ENCODE results near the gene DNAAF8.

DNAAF8 gene

DNA sequence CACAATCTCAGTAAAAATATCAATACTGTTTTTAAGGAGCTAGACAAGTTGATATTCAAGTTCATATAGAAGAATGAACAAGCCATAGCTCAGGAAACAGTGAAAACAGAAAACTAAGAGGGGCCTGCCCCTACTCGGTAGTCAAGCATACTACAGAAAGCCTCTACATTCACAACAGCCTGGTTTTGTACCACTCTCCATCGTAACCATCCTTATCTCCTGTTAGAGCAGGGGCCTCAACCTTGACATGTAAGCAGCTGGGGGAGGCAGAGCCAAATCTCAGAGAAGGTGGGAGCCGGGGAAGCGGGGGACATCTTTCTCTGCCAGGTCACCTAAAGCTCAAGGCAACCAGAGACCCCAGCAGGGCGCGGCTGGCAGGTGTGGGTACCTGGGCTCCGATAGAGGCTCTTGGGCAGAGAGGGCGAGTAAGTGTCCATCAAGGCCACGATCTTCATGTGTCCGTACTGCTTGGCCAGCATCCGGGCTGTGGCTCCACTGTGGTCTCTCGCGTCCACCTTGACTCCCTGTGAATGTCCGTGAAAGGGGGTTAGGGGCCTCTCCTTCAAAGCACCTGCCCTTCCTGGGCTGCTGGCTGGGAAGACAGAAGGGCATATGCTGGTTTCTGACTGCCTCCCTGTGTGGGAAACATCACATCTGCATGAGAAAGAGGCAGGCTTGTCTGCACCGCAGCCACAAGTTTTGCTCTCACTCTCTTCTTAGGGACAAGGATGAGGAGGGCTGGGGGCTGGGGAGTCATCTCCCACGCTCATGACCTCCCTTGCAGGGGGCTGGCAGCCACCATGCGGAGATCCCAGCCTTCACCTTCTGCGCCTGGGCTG is 20.5 kb upstream of the DNAAF8 start:
- H3K9ac ChIP-seq (ENCODE audit: low read depth, low read length) = no peak overlapping the region
- no peak overlapping the region for H3K4me3 ChIP-seq (ENCODE audit: low read depth in 1 of 2, low read length in 2 of 2)
- no peak for ATAC-seq (ENCODE audit: insufficient read depth, low read depth)
- no peak overlapping the region for H3K4me2 ChIP-seq (ENCODE audit: insufficient read depth, low read length)
- no peaks in the 10 kb centered on the region for H3K4me1 ChIP-seq (ENCODE audit: insufficient read depth, low read length)
- TF ChIP-seq CTCF (IDR thresholded peaks at IDR 0.05; ENCODE audit: borderline replicate concordance, extremely low read depth, low read length, poor library complexity, severe bottlenecking) = no peak
- TF ChIP-seq EZH2 (IDR thresholded peaks at IDR 0.05; ENCODE audit: borderline replicate concordance, low read depth, low read length, severe bottlenecking) = no peak
- H3K79me2 ChIP-seq (ENCODE audit: insufficient read depth, low read length) = no peaks in the 10 kb centered on the region
- no peaks in the 10 kb centered on the region for H3K27me3 ChIP-seq (ENCODE audit: insufficient read depth, low read length, poor library complexity)
- H2AFZ ChIP-seq (ENCODE audit: low read depth, low read length) = no peak overlapping the region
- no peaks in the 10 kb centered on the region for H4K20me1 ChIP-seq (ENCODE audit: insufficient read depth, low read length)
- no peak for DNase-seq
- no peaks in the 10 kb centered on the region for H3K9me3 ChIP-seq (ENCODE audit: insufficient read depth, low read length, severe bottlenecking)
- peaks cover 35% of the 10 kb centered on the region for H3K36me3 ChIP-seq (ENCODE audit: insufficient read depth, low read length)
- H3K27ac ChIP-seq (ENCODE audit: low read length) = no peak overlapping the region

DNA sequence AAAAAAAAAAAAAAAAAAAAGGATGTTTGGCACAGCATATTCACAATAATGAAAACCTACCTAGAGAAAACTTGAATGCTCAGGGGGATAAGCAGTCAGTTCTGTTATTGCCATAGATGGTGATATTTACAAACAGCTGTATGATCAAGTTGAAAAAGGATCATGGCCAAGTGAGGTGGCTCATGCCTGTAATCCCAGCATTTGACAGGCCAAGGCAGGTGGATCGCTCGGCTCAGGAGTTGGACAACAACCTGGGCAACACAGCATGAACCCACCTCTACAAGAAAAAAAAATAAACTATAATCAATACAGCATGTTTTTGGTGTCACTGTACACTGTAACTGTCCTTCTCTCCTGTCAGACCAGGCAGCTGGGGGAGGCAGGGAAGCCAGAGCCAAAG is 19.3 kb upstream of the DNAAF8 start:
- no peak overlapping the region for H3K27ac ChIP-seq (ENCODE audit: low read length)
- no peak overlapping the region for H2AFZ ChIP-seq (ENCODE audit: low read depth, low read length)
- H3K79me2 ChIP-seq (ENCODE audit: insufficient read depth, low read length) = no peaks in the 10 kb centered on the region
- no peak overlapping the region for H3K4me3 ChIP-seq (ENCODE audit: low read depth in 1 of 2, low read length in 2 of 2)
- no peaks in the 10 kb centered on the region for H4K20me1 ChIP-seq (ENCODE audit: insufficient read depth, low read length)
- DNase-seq (no peak), ATAC-seq (ENCODE audit: insufficient read depth, low read depth) (no peak)
- peaks cover 29% of the 10 kb centered on the region for H3K36me3 ChIP-seq (ENCODE audit: insufficient read depth, low read length)
- TF ChIP-seq EZH2 (IDR thresholded peaks at IDR 0.05; ENCODE audit: borderline replicate concordance, low read depth, low read length, severe bottlenecking) = no peak
- no peak for TF ChIP-seq CTCF (IDR thresholded peaks at IDR 0.05; ENCODE audit: borderline replicate concordance, extremely low read depth, low read length, poor library complexity, severe bottlenecking)
- no peaks in the 10 kb centered on the region for H3K4me1 ChIP-seq (ENCODE audit: insufficient read depth, low read length)
- no peaks in the 10 kb centered on the region for H3K27me3 ChIP-seq (ENCODE audit: insufficient read depth, low read length, poor library complexity)
- H3K4me2 ChIP-seq (ENCODE audit: insufficient read depth, low read length) = no peak overlapping the region
- no peak overlapping the region for H3K9ac ChIP-seq (ENCODE audit: low read depth, low read length)
- H3K9me3 ChIP-seq (ENCODE audit: insufficient read depth, low read length, severe bottlenecking) = no peaks in the 10 kb centered on the region

- Histone ChIP-seq H3K27me3 (ENCODE audit: insufficient read depth, low read length, poor library complexity) (no peaks in the 10 kb centered on the region), H3K36me3 (ENCODE audit: insufficient read depth, low read length) (peaks cover 20% of the 10 kb centered on the region), H3K4me1 (ENCODE audit: insufficient read depth, low read length) (no peaks in the 10 kb centered on the region), H2AFZ (ENCODE audit: low read depth, low read length) (no peak overlapping the region), H3K9ac (ENCODE audit: low read depth, low read length) (no peak overlapping the region), H3K27ac (ENCODE audit: low read length) (no peak overlapping the region), H3K9me3 (ENCODE audit: insufficient read depth, low read length, severe bottlenecking) (no peaks in the 10 kb centered on the region), H4K20me1 (ENCODE audit: insufficient read depth, low read length) (no peaks in the 10 kb centered on the region), H3K4me3 (ENCODE audit: low read depth in 1 of 2, low read length in 2 of 2) (no peak overlapping the region), H3K4me2 (ENCODE audit: insufficient read depth, low read length) (no peak overlapping the region), H3K79me2 (ENCODE audit: insufficient read depth, low read length) (no peaks in the 10 kb centered on the region)
- DNase-seq (no peak), ATAC-seq (ENCODE audit: insufficient read depth, low read depth) (no peak)
- TF ChIP-seq EZH2 (IDR thresholded peaks at IDR 0.05; ENCODE audit: borderline replicate concordance, low read depth, low read length, severe bottlenecking) = no peak
Measured at GRCh38 chr16:4718466-4718865, 15.9 kb upstream of the DNAAF8 start.

DNA sequence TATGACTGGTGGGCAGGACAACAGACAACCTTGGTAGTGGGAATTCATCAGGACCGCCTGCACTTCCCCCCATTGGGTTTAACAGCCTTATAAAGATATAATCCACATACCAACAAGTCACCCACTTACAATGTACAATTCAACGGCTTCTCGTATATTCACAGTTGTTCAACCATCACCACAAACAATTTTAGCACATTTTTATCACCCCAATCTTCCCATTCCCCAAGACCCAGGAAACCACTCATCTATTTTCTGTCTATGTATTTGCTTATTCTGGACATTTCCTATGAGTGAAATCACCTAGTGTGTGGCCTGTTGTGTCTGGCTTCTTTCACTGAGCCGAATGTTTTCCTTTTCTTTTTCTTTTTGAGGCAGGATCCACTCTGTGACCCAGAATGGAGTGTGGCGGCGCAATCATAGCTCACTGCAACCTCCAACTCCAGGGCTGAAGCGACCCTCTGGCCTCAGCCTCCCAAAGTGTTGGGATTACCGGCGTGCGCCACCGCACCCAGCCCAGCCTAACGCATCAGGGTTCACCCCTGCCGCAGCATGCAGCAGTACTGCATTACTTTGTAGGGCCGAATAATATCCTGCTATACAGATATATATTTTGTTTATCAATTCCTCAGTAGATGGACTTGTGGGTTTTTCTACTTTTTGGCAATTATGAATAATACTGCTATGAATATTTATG is 11.1 kb upstream of the DNAAF8 start:
- DNase-seq (no peak), ATAC-seq (ENCODE audit: insufficient read depth, low read depth) (no peak)
- H3K9me3 ChIP-seq (ENCODE audit: insufficient read depth, low read length, severe bottlenecking) = no peaks in the 10 kb centered on the region
- no peak overlapping the region for H3K9ac ChIP-seq (ENCODE audit: low read depth, low read length)
- H3K27me3 ChIP-seq (ENCODE audit: insufficient read depth, low read length, poor library complexity) = no peaks in the 10 kb centered on the region
- no peak overlapping the region for H3K4me3 ChIP-seq (ENCODE audit: low read depth in 1 of 2, low read length in 2 of 2)
- H3K4me2 ChIP-seq (ENCODE audit: insufficient read depth, low read length) = no peak overlapping the region
- no peaks in the 10 kb centered on the region for H3K4me1 ChIP-seq (ENCODE audit: insufficient read depth, low read length)
- peaks cover 35% of the 10 kb centered on the region for H3K36me3 ChIP-seq (ENCODE audit: insufficient read depth, low read length)
- TF ChIP-seq CTCF (IDR thresholded peaks at IDR 0.05; ENCODE audit: borderline replicate concordance, extremely low read depth, low read length, poor library complexity, severe bottlenecking) = no peak
- TF ChIP-seq EZH2 (IDR thresholded peaks at IDR 0.05; ENCODE audit: borderline replicate concordance, low read depth, low read length, severe bottlenecking) = no peak
- no peak overlapping the region for H2AFZ ChIP-seq (ENCODE audit: low read depth, low read length)
- no peaks in the 10 kb centered on the region for H4K20me1 ChIP-seq (ENCODE audit: insufficient read depth, low read length)
- H3K79me2 ChIP-seq (ENCODE audit: insufficient read depth, low read length) = no peaks in the 10 kb centered on the region
- H3K27ac ChIP-seq (ENCODE audit: low read length) = no peak overlapping the region

Data from DND-41 (cell line).